Measurements from ENCODE around the gene CCDC80.

The CCDC80 gene

DNA sequence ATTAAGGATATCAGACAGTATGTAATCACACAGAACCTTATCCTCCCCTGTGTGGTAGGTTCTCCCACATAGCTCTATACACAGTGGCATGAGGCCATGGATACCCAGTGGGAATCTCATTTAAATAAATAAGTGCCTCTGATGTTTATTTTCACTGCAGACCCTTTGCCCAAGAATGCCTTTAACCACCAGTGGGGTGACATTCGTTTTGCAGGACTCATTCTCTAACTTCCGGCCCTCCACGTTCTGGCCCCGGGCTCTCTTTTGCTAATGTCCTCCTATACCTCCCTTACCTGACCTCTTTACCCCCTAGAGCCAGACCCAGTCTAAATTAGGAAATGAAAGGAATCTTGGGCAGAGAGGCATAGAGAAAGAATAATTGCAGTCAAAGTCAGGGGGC is 8.3 kb downstream of the CCDC80 start:
- DNase-seq (ENCODE audit: low spot score), result no peak

DNA sequence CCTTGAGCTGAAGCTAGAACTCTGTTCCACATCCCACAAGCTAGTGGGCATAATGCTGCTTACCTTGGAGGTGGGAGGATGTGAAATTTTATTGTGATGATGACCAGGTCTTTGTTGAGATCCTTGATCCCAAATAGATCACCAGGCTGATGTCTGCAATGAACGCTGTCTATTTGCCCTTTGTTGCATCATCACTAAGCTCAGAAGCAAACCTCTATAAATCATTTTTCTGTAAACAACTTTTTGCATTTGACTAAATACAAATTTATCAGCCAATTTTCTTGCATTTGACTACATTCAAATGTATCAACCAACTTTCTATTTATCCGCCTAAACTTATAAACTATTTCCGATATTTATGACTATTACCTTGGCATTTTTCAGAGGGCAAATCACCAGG is 9.7 kb downstream of the CCDC80 start:
- no peak for DNase-seq (ENCODE audit: low spot score)

DNA sequence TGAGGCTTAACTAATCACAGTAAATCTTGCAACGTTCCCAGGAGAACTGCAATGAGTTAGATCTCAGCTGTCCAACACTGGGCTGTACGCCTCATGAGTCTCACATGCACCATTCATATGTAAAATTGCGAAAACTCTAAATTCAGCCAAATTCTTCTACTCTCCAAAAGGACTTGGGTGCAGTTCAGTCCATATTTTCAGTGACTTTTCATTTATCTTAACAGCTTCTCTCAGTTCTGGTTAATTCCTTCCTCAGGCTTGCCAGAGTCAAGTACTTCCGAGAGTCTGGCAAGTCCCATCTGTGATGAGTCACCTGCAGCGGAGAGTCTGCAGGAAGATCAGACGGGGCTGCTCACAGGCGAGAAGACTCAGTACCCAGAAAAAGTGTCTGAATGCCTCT is 11.5 kb downstream of the CCDC80 start:
- no peak for DNase-seq (ENCODE audit: low spot score)

DNA sequence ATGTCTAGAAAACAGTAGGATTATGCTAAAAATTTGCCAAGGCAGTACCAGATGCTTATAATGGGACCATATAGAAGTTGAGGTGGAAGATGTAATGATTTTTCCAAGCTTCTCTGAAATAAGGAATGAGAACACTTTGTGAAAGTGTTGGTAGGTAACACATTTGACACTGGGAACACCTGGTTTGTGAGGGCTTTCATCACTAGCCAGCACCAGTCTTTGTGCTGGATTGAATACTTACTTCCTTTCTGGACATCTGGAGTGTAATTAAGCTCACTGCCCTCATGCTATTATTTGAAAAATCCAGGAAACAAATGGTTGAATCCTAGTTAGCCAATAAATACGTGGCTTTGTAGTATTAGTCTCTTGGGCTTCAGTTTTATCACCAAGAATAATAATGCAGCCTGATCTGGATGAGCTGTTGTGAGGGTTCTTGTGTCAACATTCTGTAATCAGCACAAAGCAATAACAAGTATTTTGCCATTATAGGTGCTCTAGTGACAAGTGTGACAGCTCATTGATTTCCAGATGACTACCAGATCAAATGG is 12.9 kb downstream of the CCDC80 start:
- DNase-seq (ENCODE audit: low spot score), result no peak

DNA sequence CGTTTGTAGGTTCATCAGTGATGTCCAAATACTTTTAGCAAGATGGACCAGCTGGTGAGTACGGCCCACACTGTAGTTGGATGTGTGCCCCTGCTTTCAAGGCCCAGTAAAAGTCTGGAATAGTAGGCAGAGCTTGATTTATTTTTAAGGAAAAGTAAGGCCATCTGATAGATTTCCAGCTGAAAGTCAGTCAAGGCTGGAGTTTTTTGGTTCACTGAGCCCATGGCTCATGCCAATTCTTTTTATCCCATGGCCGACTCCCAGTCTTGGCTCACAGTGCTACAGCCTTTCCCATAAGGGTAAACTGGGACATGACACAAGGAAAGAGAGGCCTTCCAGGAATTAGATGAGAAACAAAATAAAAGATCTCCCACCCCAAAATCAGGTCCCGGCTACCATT is 13.5 kb downstream of the CCDC80 start:
- DNase-seq (ENCODE audit: low spot score), result no peak

DNA sequence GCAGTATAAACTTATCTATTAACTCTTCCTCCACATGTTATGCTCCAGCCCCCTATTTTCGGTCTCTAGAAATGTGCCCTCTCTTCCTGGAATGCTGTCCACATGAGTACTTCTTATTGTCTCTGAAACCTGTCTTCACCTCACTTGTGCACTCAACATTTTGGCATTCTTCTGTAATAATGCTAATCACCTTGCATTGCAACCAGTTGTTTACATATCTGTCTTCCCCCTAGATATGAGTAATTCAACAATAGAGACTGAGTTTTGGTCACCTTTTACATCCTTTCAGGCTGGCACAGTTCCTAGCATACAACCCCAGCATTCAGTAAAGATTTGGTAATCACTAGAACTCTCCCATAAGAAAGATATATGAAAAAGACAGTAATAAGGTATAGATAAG is 17.2 kb downstream of the CCDC80 start:
- DNase-seq (ENCODE audit: low spot score), result no peak

DNA sequence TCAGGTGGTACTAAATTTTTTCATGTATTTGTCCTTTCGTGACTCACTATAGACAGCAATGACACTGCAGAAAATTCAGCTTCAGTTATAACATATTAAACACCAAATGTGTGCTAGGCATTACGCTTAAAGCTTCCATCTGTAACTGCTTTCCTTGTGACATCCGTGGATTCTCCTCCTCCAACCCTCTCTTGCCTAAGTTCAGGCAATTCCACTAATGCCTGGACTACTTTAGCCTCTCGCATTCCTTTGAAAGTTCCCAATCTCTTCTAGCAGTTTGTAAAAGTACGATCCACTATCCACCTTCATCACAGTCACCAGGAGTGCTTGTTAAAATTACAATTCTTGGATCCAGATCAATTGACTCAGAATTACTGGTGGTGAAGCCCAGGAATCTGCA is 17.7 kb downstream of the CCDC80 start:
- no peak for DNase-seq (ENCODE audit: low spot score)

DNA sequence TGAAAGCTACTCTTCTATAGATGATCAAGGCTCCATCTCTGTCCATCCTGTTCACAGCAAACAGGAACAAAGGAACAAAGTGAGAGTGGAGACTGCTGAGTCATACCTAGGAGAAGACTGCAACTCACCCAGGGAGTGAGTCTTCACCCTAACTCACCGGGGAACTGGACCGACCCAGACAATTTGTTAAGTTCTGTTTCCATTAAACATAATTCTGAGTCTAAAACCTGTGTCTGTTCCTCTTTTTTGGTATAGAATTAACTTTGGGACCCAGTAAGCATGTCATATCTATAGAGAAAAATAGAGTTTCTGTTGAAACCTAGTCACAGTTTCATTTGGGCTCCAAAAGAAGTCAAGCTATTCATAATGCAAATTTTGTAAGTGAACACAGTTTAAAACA is 21.6 kb downstream of the CCDC80 start:
- DNase-seq (ENCODE audit: low spot score), result no peak

DNA sequence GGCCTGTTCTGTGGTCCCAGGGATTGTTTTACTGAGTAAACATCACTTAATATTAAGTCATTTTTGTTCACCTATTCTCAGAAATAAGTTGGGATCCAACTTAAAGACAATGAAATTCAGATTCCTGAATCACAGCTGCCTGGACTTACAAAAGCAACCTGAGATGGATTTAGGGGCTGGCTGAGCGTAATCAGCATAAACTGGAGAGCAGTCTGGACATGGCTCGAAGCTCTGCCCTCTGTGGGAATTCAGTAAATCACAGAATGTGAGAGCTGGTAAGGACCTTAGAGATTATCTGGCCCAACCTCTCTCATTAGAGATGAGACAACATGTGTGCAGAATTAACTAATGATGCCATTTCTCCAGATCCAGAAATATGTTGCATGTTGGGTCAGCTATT is 23.7 kb downstream of the CCDC80 start:
- no peak for DNase-seq (ENCODE audit: low spot score)

DNA sequence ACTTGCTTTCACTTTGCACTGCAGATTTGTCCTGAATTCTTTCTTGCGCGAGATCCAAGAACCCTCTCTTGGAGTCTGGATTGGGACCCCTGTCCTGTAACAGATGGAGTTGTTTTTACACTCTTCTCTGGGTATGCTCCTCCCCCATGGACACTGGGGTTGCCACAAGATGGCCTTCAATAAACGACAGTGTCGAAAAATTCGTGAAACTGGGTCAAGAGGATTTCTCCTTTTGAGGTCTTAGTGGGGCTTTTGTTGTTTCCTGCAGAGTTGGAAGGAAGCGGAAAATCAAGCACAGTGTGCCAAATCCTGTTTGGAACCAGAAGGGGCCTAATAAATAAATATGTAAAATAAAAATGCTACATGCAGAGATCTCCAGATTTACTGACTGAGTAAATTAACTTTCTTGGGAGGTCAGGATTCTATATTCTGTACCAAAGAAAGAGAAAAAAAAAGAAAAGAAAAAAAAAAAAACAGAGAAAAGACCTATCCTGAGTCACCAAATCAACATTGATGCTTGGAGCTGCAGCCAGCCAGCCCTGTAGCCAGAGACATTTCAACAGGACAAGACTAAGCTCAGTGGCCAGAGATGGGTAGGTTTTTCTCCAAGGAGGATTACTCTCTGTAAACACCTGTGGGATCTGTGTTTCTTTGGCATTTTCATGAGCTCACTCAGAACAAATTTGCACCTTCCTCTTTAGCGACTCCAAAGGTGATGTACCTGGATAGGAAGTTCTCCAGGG is 24.8 kb downstream of the CCDC80 start:
- DNase-seq (ENCODE audit: low spot score), result no peak

DNA sequence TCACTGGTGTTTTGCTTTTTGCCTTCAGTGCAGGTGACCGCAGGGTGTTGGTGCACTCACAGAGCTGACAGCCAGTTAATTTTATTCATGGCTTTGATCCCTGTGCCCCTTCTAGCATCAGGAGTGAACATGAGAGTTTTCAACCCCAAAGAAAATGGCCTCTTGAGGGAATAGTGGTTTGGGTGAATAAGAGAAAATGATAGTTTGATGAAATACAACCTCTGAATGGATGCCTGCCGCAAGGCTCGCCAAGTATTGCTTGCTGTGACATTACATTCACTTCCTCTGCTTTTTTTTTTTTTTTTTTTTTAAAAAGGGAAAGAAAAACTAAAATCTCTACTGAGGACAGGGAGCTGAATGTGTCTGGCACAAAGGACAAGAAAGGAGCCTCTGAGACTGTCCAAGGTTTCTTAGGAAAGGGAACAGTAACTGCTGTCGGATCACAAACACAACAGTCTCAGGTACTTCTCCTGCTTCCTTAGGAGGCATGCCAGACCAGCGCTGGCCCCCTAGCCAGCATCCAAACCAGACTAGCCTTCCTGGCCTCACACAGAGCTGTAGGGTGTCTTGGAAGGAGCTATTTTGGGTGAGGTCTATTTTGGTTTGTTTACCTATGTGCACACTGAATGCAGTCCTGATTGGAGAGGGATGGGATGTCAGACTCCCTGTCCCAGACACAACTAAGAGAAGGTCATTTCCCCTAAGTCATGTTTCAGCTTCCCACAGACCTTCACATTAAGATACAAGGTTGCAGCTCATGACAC is 29.0 kb downstream of the CCDC80 start:
- DNase-seq (ENCODE audit: low spot score), result no peak

DNA sequence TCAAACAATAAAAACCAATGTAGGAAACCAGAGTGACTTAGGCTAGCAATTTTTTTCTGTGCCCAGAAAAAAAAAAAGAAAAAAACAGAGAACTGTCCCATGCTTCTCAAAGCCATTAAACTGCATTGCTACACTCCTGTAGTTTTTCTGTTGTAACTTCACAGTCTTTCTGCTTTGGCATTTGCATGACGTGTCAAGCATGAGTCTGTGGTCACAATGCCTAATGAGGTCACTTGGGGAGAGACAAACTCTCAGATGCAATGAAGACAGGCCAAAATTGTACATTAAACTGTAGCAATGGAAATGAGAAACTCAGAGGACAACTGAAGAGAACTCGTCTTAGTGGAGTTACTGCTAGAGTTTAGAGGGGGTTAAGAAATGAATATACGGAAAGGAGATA is 30.8 kb downstream of the CCDC80 start:
- no peak for DNase-seq (ENCODE audit: low spot score)

DNA sequence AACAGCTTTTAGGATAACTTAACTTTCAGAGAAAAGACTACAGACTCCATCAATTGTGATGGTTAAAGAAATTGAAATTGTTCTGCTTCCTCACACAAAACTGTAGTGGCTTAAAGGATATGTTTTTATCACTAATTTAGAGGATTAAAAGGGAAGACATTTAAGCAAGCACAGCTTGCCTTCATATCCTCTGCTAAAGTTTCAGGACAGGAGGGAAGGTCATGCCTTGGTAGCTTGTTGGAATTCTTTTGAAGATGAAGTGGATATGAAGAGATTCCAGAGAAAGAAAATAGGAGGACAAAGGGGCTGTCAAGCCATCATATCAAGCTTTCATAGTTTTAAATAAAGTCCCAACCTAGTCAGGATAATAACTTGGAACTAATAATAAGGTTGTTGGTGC is 33.1 kb downstream of the CCDC80 start:
- no peak for DNase-seq (ENCODE audit: low spot score)

DNA sequence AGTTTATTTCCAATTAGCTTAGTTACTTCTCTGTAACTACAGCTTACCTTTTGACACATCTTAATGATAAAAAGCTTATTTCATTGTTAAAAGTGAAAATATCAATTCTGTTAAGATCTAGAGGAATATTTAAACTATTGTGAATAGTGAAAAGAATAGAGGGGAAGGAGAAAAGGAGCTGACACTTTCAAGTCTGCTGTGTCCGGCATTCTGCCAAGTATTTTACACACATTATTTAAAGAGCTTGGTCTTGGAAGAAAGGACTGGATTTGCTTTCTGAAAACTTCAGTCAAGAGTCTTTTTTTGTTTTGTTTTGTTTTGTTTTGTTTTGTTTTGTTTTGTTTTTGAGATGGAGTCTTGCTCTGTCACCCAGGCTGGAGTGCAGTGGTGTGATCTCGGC is 34.8 kb downstream of the CCDC80 start:
- DNase-seq (ENCODE audit: low spot score), result no peak

DNA sequence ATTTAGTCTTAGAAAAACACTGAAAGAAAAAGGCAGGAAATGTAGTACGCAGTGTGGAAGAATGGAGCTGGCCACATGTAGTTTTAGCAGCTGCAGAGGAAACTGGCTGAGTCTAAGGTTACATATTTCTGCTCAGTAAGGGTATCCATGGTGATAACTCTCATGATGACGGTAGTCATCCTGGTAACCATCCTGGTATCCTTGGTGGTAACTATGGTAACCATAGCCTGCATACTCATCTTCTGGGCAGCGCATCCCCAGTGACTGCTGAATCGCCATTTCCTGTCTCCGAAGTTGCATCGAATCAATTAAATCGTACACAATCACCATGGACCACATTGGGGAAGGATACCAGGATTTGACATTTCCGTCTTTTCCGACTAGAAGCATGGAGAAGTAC is 35.7 kb downstream of the CCDC80 start:
- DNase-seq (ENCODE audit: low spot score), result no peak

DNA sequence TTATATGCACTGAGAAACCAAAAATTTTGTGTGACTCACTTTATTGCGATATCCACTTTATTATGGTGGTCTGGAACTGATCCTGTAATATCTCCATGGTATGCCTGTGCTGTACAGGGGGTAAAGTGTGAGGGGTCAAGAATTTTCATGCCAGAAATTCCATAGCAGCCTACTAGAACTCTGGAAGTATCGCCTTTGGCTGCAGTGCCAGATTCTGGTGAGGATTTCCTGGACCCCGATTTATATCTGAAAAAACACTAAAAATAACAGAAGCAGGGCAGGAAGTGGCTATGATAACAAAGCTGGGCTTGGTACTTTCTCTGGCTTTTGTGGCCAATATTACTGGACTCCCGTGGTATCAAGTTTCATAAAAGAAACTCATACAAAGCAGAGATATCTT is 36.4 kb downstream of the CCDC80 start:
- DNase-seq (ENCODE audit: low spot score), result no peak

DNA sequence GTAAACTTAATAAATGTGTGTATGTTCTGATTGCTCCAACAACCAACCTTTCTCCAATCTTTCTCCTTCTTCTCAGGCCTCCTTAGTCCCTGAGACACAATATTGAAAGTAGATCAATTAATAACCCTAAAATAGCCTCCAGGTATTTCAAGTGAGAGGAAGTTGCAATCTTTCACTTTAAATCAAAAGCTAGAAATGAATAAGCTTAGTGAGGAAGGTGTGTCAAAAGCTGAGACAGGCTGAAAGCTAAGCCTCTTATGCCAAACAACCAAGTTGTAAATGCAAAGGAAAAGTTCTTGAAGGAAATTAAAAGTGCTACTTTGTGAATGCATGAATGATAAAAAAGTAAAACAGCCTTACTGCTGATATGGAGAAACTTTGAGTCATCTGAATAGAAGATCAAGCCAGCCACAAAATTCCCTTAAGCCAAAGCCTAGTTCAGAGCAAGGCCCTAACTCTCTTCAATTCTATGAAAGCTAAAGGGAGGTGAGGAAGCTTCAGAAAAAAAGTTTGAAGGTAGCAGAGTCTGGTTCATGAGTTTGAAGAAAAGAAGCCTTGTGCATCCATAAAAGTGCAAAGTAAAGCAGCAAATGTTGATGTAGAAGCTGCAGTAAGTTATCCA is 38.6 kb downstream of the CCDC80 start:
- no peak for DNase-seq (ENCODE audit: low spot score)

DNA sequence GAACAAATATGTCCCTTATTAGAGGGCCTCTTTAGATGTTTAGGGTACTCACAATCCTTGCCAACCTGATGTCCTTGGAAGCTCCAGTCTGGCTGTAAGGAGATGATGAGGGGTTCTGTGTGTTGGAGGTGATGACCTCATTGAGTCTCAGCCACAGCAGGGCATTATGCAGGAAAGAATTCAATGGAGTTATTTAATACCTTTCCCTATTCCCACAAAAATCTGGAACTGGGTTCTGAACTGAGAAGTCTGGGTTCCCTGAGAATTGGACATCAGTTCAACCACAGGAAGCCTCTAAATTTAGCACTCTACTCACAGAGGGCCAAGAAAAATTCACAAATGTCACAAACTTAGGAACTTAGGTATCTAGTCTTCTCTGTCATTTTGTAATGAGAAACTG is 42.2 kb downstream of the CCDC80 start:
- DNase-seq (ENCODE audit: low spot score), result no peak

DNA sequence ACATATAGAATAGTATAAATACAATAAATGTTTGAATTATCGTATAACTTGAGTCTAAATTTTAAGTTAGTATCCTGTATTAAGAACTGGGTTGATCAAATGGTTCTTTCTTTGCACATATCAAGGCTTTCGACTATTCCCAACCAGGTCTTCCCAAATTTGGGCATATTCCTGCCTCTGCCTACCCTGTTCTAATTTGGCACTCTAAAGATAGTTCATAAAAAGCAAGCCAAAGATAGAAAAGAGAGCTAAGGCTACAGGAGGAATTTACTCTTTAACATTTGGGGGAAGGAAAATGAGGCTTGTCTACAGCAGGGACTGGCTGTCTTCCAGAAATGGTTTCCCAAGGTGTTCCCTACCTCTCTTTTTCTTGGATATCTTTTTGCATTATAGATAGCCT is 43.0 kb downstream of the CCDC80 start:
- no peak for DNase-seq (ENCODE audit: low spot score)

DNA sequence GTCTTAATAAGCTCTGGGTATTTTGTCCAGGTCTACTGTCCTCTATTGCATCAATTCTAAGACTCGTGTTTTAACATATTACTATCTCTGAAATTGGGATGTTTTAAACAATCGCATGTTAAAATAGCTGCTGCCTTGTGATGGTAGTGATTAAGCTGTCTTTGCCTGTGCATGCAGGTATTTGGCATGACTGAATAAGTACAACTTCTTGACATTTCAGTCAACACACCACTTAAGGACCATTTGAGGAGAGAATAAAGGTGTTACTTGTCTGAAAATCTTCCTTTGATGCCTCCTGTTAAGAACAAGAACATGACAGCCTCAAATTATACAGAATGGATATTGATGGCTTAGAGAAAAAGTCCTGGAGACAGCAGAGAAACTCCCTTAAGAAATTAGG is 46.1 kb downstream of the CCDC80 start:
- DNase-seq (ENCODE audit: low spot score), result no peak

DNA sequence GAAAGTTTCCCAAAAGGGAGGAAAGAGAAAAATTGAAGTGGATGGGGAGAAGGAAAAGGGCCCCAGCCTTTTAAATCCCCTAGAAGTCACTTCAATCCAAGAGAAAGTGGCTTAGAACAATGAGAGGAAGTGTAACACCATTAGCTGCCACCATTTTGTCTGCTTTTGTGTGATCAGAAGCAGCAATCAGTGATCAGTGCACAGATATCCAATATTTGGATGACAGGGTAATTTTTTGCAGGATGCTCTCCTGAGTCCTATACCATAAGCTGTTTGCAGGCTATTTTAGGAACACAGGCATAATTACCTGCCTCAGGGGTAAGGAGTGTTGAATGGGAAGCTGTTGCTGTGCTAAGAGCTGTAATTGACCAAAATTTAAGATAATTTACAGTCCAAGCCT is 47.7 kb downstream of the CCDC80 start:
- DNase-seq (ENCODE audit: low spot score), result no peak

DNA sequence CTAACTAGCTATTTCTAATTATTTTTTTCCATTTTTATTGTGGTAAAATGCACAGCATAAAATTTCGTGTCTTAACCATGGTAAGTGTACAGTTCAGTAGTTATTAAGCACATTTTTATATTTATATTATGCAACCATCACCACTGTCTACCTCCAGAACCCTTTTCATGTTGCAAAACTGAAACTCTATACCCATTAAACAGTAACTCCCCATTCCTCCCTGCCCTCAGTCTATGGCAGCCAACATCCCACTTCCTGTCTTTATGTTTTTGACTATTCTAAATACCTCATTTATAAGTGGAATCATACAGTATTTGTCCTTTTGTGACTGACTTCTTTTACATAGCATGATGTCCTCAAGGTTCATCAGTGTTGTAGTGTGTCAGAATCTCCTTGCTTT is 53.6 kb downstream of the CCDC80 start:
- no peak for DNase-seq (ENCODE audit: low spot score)

DNA sequence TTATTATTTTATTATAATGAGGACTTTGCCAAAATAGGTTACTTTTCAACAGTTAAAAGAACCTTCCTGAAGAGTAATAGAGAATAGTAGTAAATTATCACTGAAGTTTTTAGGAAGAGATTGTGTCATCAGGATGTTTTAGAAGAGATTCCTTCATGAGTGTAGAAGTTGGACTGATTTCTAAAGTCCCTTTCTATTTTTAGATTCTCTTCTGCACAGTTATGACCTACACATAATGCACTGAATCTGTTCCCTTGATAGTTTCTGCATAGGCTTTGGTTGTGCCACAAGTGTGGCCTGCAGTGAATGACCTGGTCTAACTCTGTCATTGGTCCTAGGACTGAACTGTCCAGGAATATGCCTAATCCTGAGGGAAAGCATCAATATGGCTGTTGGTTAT is 55.2 kb downstream of the CCDC80 start:
- DNase-seq (ENCODE audit: low spot score), result no peak

All from CD4-positive, alpha-beta T cell treated with Interleukin-6 at 100 ng/mL for 8 hours (primary cell).